Measurements from ENCODE around the gene TSPAN2. TPM values are rescaled to one million over a fixed set of nuclear protein-coding genes. Genes with fewer than 3 reads are reported as not detected.

The TSPAN2 gene
- total and polyA plus RNA-seq, 2 donors from 2014 or later: 9.9 to 14.6 TPM

- H3K9ac ChIP-seq (ENCODE audit: low read length in 3 of 3): no peak overlapping the region
- H3K9me3 ChIP-seq (ENCODE audit: control insufficient read depth in 2 of 3, insufficient read depth in 1 of 3, low read length in 3 of 3): no peaks in the 10 kb centered on the region
- no peaks in the 10 kb centered on the region for H3K4me1 ChIP-seq (ENCODE audit: control insufficient read depth in 2 of 3, insufficient read depth in 2 of 3, low read depth in 1 of 3, low read length in 3 of 3)
- intact Hi-C loops (cut with DNase I): no loop called here
- DNase-seq: no peak
- H3K27me3 ChIP-seq (ENCODE audit: control insufficient read depth, insufficient read depth, low read length): no peaks in the 10 kb centered on the region
- H3K27ac ChIP-seq (ENCODE audit: low read depth in 2 of 2, low read length in 2 of 2): no peak overlapping the region
- no peak for TF ChIP-seq CTCF (IDR thresholded peaks at IDR 0.05; ENCODE audit: borderline replicate concordance, extremely low read depth, insufficient read depth)
- no peak overlapping the region for H3K4me3 ChIP-seq (ENCODE audit: low read length in 3 of 3)
- H3K36me3 ChIP-seq (ENCODE audit: control insufficient read depth in 2 of 3, insufficient read depth in 3 of 3, low read length in 3 of 3): no peaks in the 10 kb centered on the region
- FAIRE-seq: no peak
Measured at GRCh38 chr1:115071012-115071664, 18.2 kb downstream of the TSPAN2 start.

- no peak overlapping the region for H3K27ac ChIP-seq (ENCODE audit: low read depth in 2 of 2, low read length in 2 of 2)
- no peak for TF ChIP-seq CTCF (IDR thresholded peaks at IDR 0.05; ENCODE audit: borderline replicate concordance, extremely low read depth, insufficient read depth)
- H3K4me1 ChIP-seq (ENCODE audit: control insufficient read depth in 2 of 3, insufficient read depth in 2 of 3, low read depth in 1 of 3, low read length in 3 of 3): no peaks in the 10 kb centered on the region
- no peak overlapping the region for H3K9ac ChIP-seq (ENCODE audit: low read length in 3 of 3)
- H3K9me3 ChIP-seq (ENCODE audit: control insufficient read depth in 2 of 3, insufficient read depth in 1 of 3, low read length in 3 of 3): no peaks in the 10 kb centered on the region
- intact Hi-C loops (cut with DNase I): no loop called here
- DNase-seq (no peak), FAIRE-seq (no peak)
- no peaks in the 10 kb centered on the region for H3K36me3 ChIP-seq (ENCODE audit: control insufficient read depth in 2 of 3, insufficient read depth in 3 of 3, low read length in 3 of 3)
- H3K4me3 ChIP-seq (ENCODE audit: low read length in 3 of 3): no peak overlapping the region
- no peaks in the 10 kb centered on the region for H3K27me3 ChIP-seq (ENCODE audit: control insufficient read depth, insufficient read depth, low read length)
Measured at GRCh38 chr1:115069659-115070308, 19.5 kb downstream of the TSPAN2 start.

GRCh38 chr1:115068826-115069585 lies 20.3 kb downstream of the TSPAN2 start:
- H3K9ac ChIP-seq (ENCODE audit: low read length in 3 of 3): no peak overlapping the region
- FAIRE-seq (no peak), DNase-seq (no peak)
- no peaks in the 10 kb centered on the region for H3K36me3 ChIP-seq (ENCODE audit: control insufficient read depth in 2 of 3, insufficient read depth in 3 of 3, low read length in 3 of 3)
- H3K4me3 ChIP-seq (ENCODE audit: low read length in 3 of 3): no peak overlapping the region
- TF ChIP-seq CTCF (IDR thresholded peaks at IDR 0.05; ENCODE audit: borderline replicate concordance, extremely low read depth, insufficient read depth): no peak
- no peaks in the 10 kb centered on the region for H3K27me3 ChIP-seq (ENCODE audit: control insufficient read depth, insufficient read depth, low read length)
- no peaks in the 10 kb centered on the region for H3K9me3 ChIP-seq (ENCODE audit: control insufficient read depth in 2 of 3, insufficient read depth in 1 of 3, low read length in 3 of 3)
- H3K27ac ChIP-seq (ENCODE audit: low read depth in 2 of 2, low read length in 2 of 2): no peak overlapping the region
- intact Hi-C loops (cut with DNase I): no loop called here
- no peaks in the 10 kb centered on the region for H3K4me1 ChIP-seq (ENCODE audit: control insufficient read depth in 2 of 3, insufficient read depth in 2 of 3, low read depth in 1 of 3, low read length in 3 of 3)
